Embryonic facial prominence (tissue), 1 donor: ENCODE measurements around the gene XPO4.
"Not testable (repeated sequence)": the region's sequence is repeated elsewhere in the genome, so short reads cannot be mapped to it uniquely, and the experiment has no call there.

Experiments used
- DNase-seq: peaks from one replicate; pipeline ENCODE4 v3.0.0-alpha.2; 2016; ENCODE audit errors: extremely low spot score

Gene XPO4

GRCh38 chr13:20787180-20787579 is 115.4 kb downstream of the XPO4 start:
- DNase-seq = no peak

- DNase-seq = no peak
Observed at GRCh38 chr13:20782116-20782708, 120.3 kb downstream of the XPO4 start.

GRCh38 chr13:20780317-20780716 is 122.2 kb downstream of the XPO4 start:
- no peak for DNase-seq

GRCh38 chr13:20779405-20779804 is 123.1 kb downstream of the XPO4 start:
- DNase-seq = no peak

- no peak for DNase-seq
Observed at GRCh38 chr13:20778311-20778710, 124.2 kb downstream of the XPO4 start.

GRCh38 chr13:20776751-20777150 is 125.8 kb downstream of the XPO4 start:
- no peak for DNase-seq

- DNase-seq = no peak
Observed at GRCh38 chr13:20775961-20776360, 126.6 kb downstream of the XPO4 start.

- DNase-seq = no peak
Observed at GRCh38 chr13:20774746-20775145, 127.8 kb downstream of the XPO4 start.

- DNase-seq = peak; percentile 86
Observed at GRCh38 chr13:20773194-20774080, 129.1 kb downstream of the XPO4 start, which contains the start of gene EEF1AKMT1. Gene EEF1AKMT1, minus strand, starts transcription at chr13:20773961. Its CDS starts 16,363 bp downstream, at chr13:20757598.

- DNase-seq = no peak
Observed at GRCh38 chr13:20772401-20773131, 130.0 kb downstream of the XPO4 start.

- DNase-seq = no peak
Observed at GRCh38 chr13:20769834-20770233, 132.7 kb downstream of the XPO4 start.

- DNase-seq = no peak
Observed at GRCh38 chr13:20769091-20769490, 133.5 kb downstream of the XPO4 start.

GRCh38 chr13:20767309-20767943 is 135.1 kb downstream of the XPO4 start:
- DNase-seq = no peak

GRCh38 chr13:20760872-20761271 is 141.7 kb downstream of the XPO4 start:
- DNase-seq = no peak

GRCh38 chr13:20754009-20754408 is 148.5 kb downstream of the XPO4 start:
- no peak for DNase-seq

GRCh38 chr13:20749377-20749776 is 153.2 kb downstream of the XPO4 start:
- DNase-seq = no peak

- not testable (repeated sequence) for DNase-seq
Observed at GRCh38 chr13:20743830-20744404, 158.6 kb downstream of the XPO4 start.

- DNase-seq = no peak
Observed at GRCh38 chr13:20740021-20740420, 162.5 kb downstream of the XPO4 start.

GRCh38 chr13:20738616-20739015 is 163.9 kb downstream of the XPO4 start:
- DNase-seq = no peak

GRCh38 chr13:20729633-20730585 is 172.6 kb downstream of the XPO4 start:
- no peak for DNase-seq
